WTC11 (cell line): ENCODE results near the gene UBE2F. TPM values are rescaled to one million over a fixed set of nuclear protein-coding genes. Genes with fewer than 3 reads are reported as not detected.

Experiments used
- ATAC-seq: fragments of 200-7000 bp; cut with Tn5 transposase; 2 replicates; pipeline ENCODE4 v1.10.0; 2021; ENCODE audit warnings: mild to moderate bottlenecking, moderate library complexity
- CTCF ChIA-PET: fragments of 300-600 bp; sonication (Branson Sonifier 250); formaldehyde crosslinking; loops from one replicate; lab custom pipeline; 2021; ENCODE audit warnings: antibody characterized with exemption; lab: Charles Lee
- POLR2A ChIA-PET: fragments of 350-600 bp; sonication (Branson Sonifier 250); formaldehyde crosslinking; loops from one replicate; lab custom pipeline; 2021; ENCODE audit warnings: antibody characterized with exemption; lab: Charles Lee
- DNase-seq: peaks from one replicate; pipeline ENCODE4 v3.0.0; 2021; ENCODE audit warnings: low spot score
- H3K27ac Mint-ChIP-seq: 2 replicates; pipeline ENCODE4 v1.8.0; 2021; ENCODE audit warnings: mixed read lengths
- H3K27me3 Mint-ChIP-seq: 2 replicates; pipeline ENCODE4 v1.8.0; 2021; ENCODE audit warnings: low read depth, mild to moderate bottlenecking, moderate library complexity, mixed read lengths
- H3K36me3 Mint-ChIP-seq: 2 replicates; pipeline ENCODE4 v1.8.0; 2021; ENCODE audit warnings: mixed read lengths
- H3K4me1 Mint-ChIP-seq: 2 replicates; pipeline ENCODE4 v1.8.0; 2022; ENCODE audit warnings: mixed read lengths
- H3K4me3 Mint-ChIP-seq: 2 replicates; pipeline ENCODE4 v1.8.0; 2021; ENCODE audit warnings: mild to moderate bottlenecking, moderate library complexity, mixed read lengths
- H3K9me3 Mint-ChIP-seq: 2 replicates; pipeline ENCODE4 v1.8.0; 2021; ENCODE audit warnings: mixed read lengths
- ARID4B ChIP-seq: sonication (generic); formaldehyde crosslinking; IDR thresholded peaks from 2 replicates; pipeline ENCODE4 v1.8.0; 2023; ENCODE audit warnings: missing genetic modification reagents, mild to moderate bottlenecking, borderline replicate concordance
- ATF6 ChIP-seq: sonication (generic); formaldehyde crosslinking; IDR thresholded peaks from 2 replicates; pipeline ENCODE4 v1.8.1; 2023; ENCODE audit warnings: mild to moderate bottlenecking, missing genetic modification reagents
- CDX4 ChIP-seq: fragments of 250-450 bp; sonication (Bioruptor Pico); IDR thresholded peaks from 2 replicates; pipeline ENCODE4 v1.9.0; 2021; ENCODE audit warnings: moderate library complexity, mild to moderate bottlenecking, inconsistent platforms, borderline replicate concordance
- CREM ChIP-seq: sonication (generic); formaldehyde crosslinking; IDR thresholded peaks from 2 replicates; pipeline ENCODE4 v1.8.1; 2022; ENCODE audit warnings: mild to moderate bottlenecking, missing genetic modification reagents, moderate library complexity
- CTCF ChIP-seq: fragments of 200-600 bp; IDR thresholded peaks from 2 replicates; pipeline ENCODE4 v1.8.0; 2022; ENCODE audit warnings: antibody characterized with exemption
- ERG ChIP-seq: fragments of 250-450 bp; sonication (Bioruptor Pico); IDR thresholded peaks from 2 replicates; pipeline ENCODE4 v1.8.0; 2021; ENCODE audit warnings: mild to moderate bottlenecking
- ESRRA ChIP-seq: sonication (generic); formaldehyde crosslinking; IDR thresholded peaks from 2 replicates; pipeline ENCODE4 v1.8.1; 2022; ENCODE audit warnings: mild to moderate bottlenecking, missing genetic modification reagents, borderline replicate concordance
- FOXK1 ChIP-seq: sonication (generic); formaldehyde crosslinking; IDR thresholded peaks from 2 replicates; pipeline ENCODE4 v1.8.0; 2022; ENCODE audit warnings: mild to moderate bottlenecking, moderate library complexity, missing genetic modification reagents
- FOXP1 ChIP-seq: sonication (generic); formaldehyde crosslinking; IDR thresholded peaks from 2 replicates; pipeline ENCODE4 v1.8.0; 2022; ENCODE audit warnings: missing genetic modification reagents, mild to moderate bottlenecking, moderate library complexity, borderline replicate concordance
- JUN ChIP-seq: sonication (generic); formaldehyde crosslinking; IDR thresholded peaks from 2 replicates; pipeline ENCODE4 v1.8.0; 2023; ENCODE audit warnings: mild to moderate bottlenecking, missing genetic modification reagents
- MYBL2 ChIP-seq: sonication (generic); formaldehyde crosslinking; IDR thresholded peaks from 2 replicates; pipeline ENCODE4 v1.8.1; 2023; ENCODE audit warnings: mild to moderate bottlenecking, moderate library complexity, missing genetic modification reagents
- NFE2L1 ChIP-seq: sonication (generic); formaldehyde crosslinking; IDR thresholded peaks from 2 replicates; pipeline ENCODE4 v1.8.1; 2023; ENCODE audit warnings: missing genetic modification reagents
- PRRX2 ChIP-seq: fragments of 250-450 bp; sonication (Bioruptor Pico); IDR thresholded peaks from 2 replicates; pipeline ENCODE4 v1.8.0; 2021; ENCODE audit warnings: mild to moderate bottlenecking
- RELA ChIP-seq: sonication (generic); formaldehyde crosslinking; IDR thresholded peaks from 2 replicates; pipeline ENCODE4 v1.8.1; 2022; ENCODE audit warnings: missing genetic modification reagents, mild to moderate bottlenecking, borderline replicate concordance
- SP1 ChIP-seq: sonication (generic); formaldehyde crosslinking; conservative IDR thresholded peaks from 2 replicates; pipeline ENCODE4 v1.8.1; 2022; ENCODE audit warnings: missing genetic modification reagents
- TEAD1 ChIP-seq: sonication (generic); formaldehyde crosslinking; IDR thresholded peaks from 2 replicates; pipeline ENCODE4 v1.8.0; 2022; ENCODE audit warnings: mild to moderate bottlenecking, missing genetic modification reagents
- TEAD4 ChIP-seq: sonication (generic); formaldehyde crosslinking; IDR thresholded peaks from 2 replicates; pipeline ENCODE4 v1.8.0; 2022; ENCODE audit warnings: mild to moderate bottlenecking, missing genetic modification reagents
- USF2 ChIP-seq: sonication (generic); formaldehyde crosslinking; IDR thresholded peaks from 2 replicates; pipeline ENCODE4 v1.8.1; 2023; ENCODE audit warnings: mild to moderate bottlenecking, missing genetic modification reagents, moderate library complexity
- ZNF423 ChIP-seq: fragments of 250-450 bp; sonication (Bioruptor Pico); IDR thresholded peaks from 2 replicates; pipeline ENCODE4 v2.1.2; 2022; ENCODE audit warnings: mild to moderate bottlenecking, moderate library complexity
- ZNF512 ChIP-seq: sonication (generic); formaldehyde crosslinking; IDR thresholded peaks from 2 replicates; pipeline ENCODE4 v1.8.1; 2022; ENCODE audit warnings: missing genetic modification reagents, borderline replicate concordance
- total RNA-seq: library from RNA; stranded (reverse); gene quantifications from 3 replicates; pipeline ENCODE4 v1.2.3, GENCODE V29; 2021

UBE2F gene
- total RNA-seq, 1 experiment from 2014 or later, result 49.5 TPM

GRCh38 chr2:237971661-237972060, 4.8 kb downstream of the UBE2F start:
- H3K27ac Mint-ChIP-seq, result no peak overlapping the region
- DNase-seq (no peak), ATAC-seq (no peak)
- POLR2A ChIA-PET, result no interaction called here
- peaks cover 18% of the 10 kb centered on the region for H3K36me3 Mint-ChIP-seq
- H3K4me1 Mint-ChIP-seq, result peaks cover 34% of the 10 kb centered on the region
- CTCF ChIA-PET, result interaction anchor here (1.3 kb wide), 1 partner anchor 49 kb away, joined by 3 read pairs; no protein-coding TSS in a partner anchor
- H3K9me3 Mint-ChIP-seq, result no peaks in the 10 kb centered on the region
- no peak overlapping the region for H3K4me3 Mint-ChIP-seq
- TF ChIP-seq PRRX2 (no peak), SP1 (CRISPR knock-in tag) (no peak), ATF6 (CRISPR knock-in tag) (no peak), ESRRA (CRISPR knock-in tag) (no peak), CDX4 (CRISPR knock-in tag) (no peak), ERG (CRISPR knock-in tag) (no peak), JUN (CRISPR knock-in tag) (no peak), TEAD4 (no peak), MYBL2 (CRISPR knock-in tag) (no peak), USF2 (CRISPR knock-in tag) (no peak), ZNF512 (CRISPR knock-in tag) (no peak), RELA (no peak), CTCF (no peak), CREM (no peak), NFE2L1 (CRISPR knock-in tag) (no peak), ZNF423 (no peak)
- H3K27me3 Mint-ChIP-seq, result no peaks in the 10 kb centered on the region

- no peak overlapping the region for H3K27ac Mint-ChIP-seq
- peaks cover 34% of the 10 kb centered on the region for H3K4me1 Mint-ChIP-seq
- TF ChIP-seq FOXK1 (CRISPR knock-in tag) (no peak), ARID4B (CRISPR knock-in tag) (no peak), TEAD1 (CRISPR knock-in tag) (no peak), FOXP1 (no peak), ERG (CRISPR knock-in tag) (no peak)
Measured at GRCh38 chr2:237972211-237972610, 5.4 kb downstream of the UBE2F start.

More at GRCh38 chr2:237972211-237972610, 5.4 kb downstream of the UBE2F start:
- H3K4me3 Mint-ChIP-seq, result no peak overlapping the region
- H3K9me3 Mint-ChIP-seq, result no peaks in the 10 kb centered on the region
- H3K36me3 Mint-ChIP-seq, result peaks cover 18% of the 10 kb centered on the region
- no peak for ATAC-seq
- ChIA-PET CTCF (interaction anchor here (1.3 kb wide), 1 partner anchor 49 kb away, joined by 3 read pairs; no protein-coding TSS in a partner anchor), POLR2A (no interaction called here)
- H3K27me3 Mint-ChIP-seq, result no peaks in the 10 kb centered on the region
- no peak for DNase-seq
